Stimulated activated naive CD8-positive, alpha-beta T cell treated with anti-CD3 and anti-CD28 coated beads, Interleukin-15, Interleukin-2, amounts not matched to agents 100 ng/mL and 50 ng/mL, for 24 hours (primary cell): Measurements from ENCODE around the gene ASPG.

Experiments used
- H3K27ac Mint-ChIP-seq: one replicate; pipeline ENCODE4 v1.8.0; 2021; ENCODE audit warnings: mild to moderate bottlenecking, mixed read lengths
- H3K27me3 Mint-ChIP-seq: one replicate; pipeline ENCODE4 v1.8.0; 2021; ENCODE audit warnings: mixed read lengths
- H3K36me3 Mint-ChIP-seq: one replicate; pipeline ENCODE4 v1.8.0; 2021; ENCODE audit warnings: low read depth, mixed read lengths
- H3K4me1 Mint-ChIP-seq: one replicate; pipeline ENCODE4 v1.8.0; 2021; ENCODE audit warnings: low read depth, mixed read lengths
- H3K4me3 Mint-ChIP-seq: one replicate; pipeline ENCODE4 v1.8.0; 2021; ENCODE audit warnings: mild to moderate bottlenecking, mixed read lengths
- H3K9me3 Mint-ChIP-seq: one replicate; pipeline ENCODE4 v1.8.0; 2021; ENCODE audit warnings: mixed read lengths

ASPG gene

DNA sequence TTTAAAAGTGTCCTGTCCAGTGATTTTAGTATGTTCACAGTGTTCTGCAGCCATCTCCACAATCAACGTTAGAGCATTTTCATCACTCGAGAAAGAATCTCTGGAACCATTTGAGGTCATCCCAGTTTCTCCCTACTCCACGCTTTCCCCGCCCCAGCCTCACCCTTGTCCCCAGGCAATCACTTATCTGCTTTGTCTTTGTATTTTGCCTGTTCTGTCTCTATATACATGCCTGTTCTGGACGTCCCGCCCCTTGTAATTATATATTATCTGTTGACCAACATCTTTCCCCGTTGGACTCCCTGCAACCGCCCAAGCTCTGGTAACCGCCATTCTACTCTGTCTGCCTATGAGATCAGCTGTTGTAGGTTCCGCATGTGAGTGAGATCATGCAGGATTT, 21.5 kb upstream of the ASPG start:
- no peak overlapping the region for H3K27ac Mint-ChIP-seq
- no peaks in the 10 kb centered on the region for H3K4me1 Mint-ChIP-seq
- peaks cover 5% of the 10 kb centered on the region for H3K36me3 Mint-ChIP-seq
- no peak overlapping the region for H3K4me3 Mint-ChIP-seq
- peaks cover 6% of the 10 kb centered on the region for H3K9me3 Mint-ChIP-seq
- H3K27me3 Mint-ChIP-seq: peaks cover 34% of the 10 kb centered on the region

DNA sequence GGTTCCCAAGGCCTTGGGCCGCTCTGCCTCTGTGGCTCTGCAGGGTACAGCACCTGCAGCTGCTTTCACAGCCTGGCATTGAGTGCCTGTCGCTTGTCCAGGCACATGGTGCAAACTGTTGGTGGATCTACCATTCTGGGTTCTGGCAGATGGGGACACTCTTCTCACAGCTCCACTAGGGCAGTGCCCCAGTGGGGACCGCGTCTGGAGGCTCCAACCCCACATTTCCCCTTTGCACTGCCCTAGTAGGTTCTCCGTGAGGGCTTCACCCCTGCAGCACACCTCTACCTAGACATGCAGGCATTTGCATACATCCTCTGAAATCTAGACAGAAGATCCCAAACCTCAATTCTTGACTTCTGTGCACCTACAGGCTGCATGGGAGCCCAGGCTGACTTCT, 19.2 kb upstream of the ASPG start:
- Mint-ChIP-seq H3K27ac (no peak overlapping the region), H3K9me3 (peaks cover 6% of the 10 kb centered on the region), H3K4me1 (no peaks in the 10 kb centered on the region), H3K4me3 (no peak overlapping the region), H3K36me3 (peaks cover 5% of the 10 kb centered on the region), H3K27me3 (peaks cover 31% of the 10 kb centered on the region)

DNA sequence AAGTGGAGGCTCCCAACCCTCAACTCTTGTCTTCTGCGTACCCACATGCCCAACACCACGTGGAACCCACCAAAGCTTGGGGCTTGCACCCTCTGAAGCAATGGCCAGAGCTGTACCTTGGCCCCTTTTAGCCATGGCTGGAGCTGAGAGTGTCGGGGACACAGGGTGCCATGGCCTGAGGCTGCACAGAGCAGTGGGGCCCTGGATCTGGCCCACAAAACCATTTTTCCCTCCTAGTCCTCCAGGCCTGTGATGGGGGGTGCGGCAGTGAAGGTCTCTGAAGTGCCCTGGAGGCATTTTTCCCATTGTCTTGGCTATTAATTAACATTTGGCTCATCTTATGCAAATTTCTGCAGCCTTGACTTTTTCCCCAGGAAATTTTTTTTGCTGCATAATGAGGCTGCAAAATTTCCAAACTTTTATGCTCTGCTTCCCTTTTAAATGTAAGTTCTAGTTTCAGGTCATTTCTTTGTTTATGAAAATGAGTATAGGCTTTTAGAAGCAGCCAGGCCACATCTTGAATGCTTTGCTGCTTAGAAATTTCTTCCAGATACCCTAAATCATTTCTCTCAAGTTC, 18.7 kb upstream of the ASPG start:
- Mint-ChIP-seq H3K9me3 (peaks cover 6% of the 10 kb centered on the region), H3K27me3 (peaks cover 26% of the 10 kb centered on the region), H3K4me1 (no peaks in the 10 kb centered on the region), H3K36me3 (peaks cover 5% of the 10 kb centered on the region), H3K4me3 (no peak overlapping the region), H3K27ac (no peak overlapping the region)

DNA sequence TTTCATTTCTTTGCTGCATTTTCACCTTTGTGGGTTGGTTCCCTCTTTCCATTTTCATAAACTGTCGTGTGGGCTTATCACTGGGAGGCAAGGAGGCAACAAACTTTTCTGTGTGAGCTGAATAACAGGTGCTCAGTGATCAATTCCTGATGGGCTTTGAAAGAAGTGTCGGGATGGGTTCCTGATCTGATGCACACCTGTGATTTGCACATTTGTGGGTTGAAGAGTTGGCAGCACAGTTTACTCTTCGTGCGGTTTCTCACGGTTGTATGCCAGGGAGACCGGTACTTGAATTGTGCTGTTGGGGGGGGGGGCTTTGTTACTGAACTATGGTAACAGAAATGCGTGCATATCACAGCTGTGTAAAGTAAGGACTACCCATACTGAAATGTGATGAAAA, 16.0 kb upstream of the ASPG start:
- no peak overlapping the region for H3K27ac Mint-ChIP-seq
- peaks cover 12% of the 10 kb centered on the region for H3K27me3 Mint-ChIP-seq
- H3K4me3 Mint-ChIP-seq: no peak overlapping the region
- H3K4me1 Mint-ChIP-seq: no peaks in the 10 kb centered on the region
- H3K9me3 Mint-ChIP-seq: peaks cover 19% of the 10 kb centered on the region
- H3K36me3 Mint-ChIP-seq: peaks cover 5% of the 10 kb centered on the region

DNA sequence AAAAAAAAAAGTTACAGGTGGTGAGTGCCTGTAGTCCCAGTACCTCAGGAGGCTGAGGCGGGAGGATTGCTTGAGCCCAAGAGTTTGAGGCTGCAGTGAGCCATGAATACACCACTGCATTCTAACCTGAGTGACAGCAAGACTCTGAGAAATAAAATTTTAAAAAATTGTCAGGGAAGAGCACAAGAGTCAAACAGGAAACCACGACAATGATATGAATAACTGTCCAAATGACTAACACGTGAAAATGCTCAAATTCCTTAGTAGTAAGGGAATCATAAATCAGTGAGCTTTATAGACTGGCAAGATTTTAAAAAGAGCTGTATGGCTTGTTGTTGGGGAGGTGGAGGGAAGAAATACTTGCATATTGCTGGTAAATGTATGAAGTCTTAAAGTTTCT, 12.9 kb upstream of the ASPG start:
- peaks cover 18% of the 10 kb centered on the region for H3K27me3 Mint-ChIP-seq
- H3K4me1 Mint-ChIP-seq: peaks cover 4% of the 10 kb centered on the region
- peaks cover 13% of the 10 kb centered on the region for H3K9me3 Mint-ChIP-seq
- no peaks in the 10 kb centered on the region for H3K36me3 Mint-ChIP-seq
- H3K4me3 Mint-ChIP-seq: no peak overlapping the region
- H3K27ac Mint-ChIP-seq: no peak overlapping the region

DNA sequence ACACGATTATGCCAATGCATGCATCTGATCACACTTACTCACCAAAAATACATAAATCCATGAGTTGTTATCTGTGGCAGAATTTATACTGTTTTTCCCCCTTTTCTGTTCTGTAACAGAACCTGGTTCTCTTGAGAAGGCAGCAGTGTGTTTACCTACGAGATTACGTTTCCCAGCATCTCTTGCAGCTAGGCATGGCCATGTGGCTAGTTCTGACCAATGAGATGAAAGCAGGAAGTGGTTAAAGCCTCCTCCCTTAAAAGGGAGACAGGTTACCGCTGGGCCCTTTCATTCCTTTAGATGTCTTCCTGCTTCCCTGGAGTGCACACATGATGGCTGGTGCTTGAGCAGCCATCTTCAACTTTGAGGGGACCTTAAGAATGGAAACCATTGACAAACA, 11.7 kb upstream of the ASPG start:
- Mint-ChIP-seq H3K4me1 (peaks cover 13% of the 10 kb centered on the region), H3K36me3 (no peaks in the 10 kb centered on the region), H3K27me3 (peaks cover 18% of the 10 kb centered on the region), H3K4me3 (no peak overlapping the region), H3K9me3 (peaks cover 13% of the 10 kb centered on the region), H3K27ac (no peak overlapping the region)

DNA sequence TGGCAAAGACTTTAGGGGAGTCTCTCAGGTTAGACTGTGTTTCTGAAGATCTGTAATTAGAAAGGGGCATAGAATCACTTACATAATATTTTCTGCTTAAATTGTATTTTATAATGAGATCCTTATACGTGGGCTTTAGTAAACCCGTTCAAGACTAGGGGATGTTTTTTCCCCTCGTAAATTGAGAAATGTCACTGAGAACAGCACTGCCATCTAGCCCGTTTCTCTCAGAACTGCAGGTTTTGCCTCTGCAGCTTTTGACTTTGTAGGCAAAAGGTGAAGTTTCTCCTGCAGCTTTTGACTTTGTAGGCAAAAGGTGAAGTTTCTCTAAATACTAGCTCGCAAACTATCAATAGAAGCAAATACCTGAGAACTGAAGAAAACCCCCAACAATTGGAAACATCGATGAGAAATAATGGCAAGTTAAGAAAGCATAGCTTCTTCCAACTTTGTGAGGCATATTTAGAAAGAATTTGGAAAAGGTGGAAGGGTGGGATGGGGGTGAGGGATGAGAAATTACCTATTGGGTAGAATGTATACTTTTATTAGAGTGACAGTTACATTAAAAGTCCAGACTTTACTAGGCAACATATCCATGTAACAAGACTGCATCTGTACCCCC, 9.9 kb upstream of the ASPG start:
- Mint-ChIP-seq H3K9me3 (peaks cover 13% of the 10 kb centered on the region), H3K4me3 (no peak overlapping the region), H3K36me3 (no peaks in the 10 kb centered on the region), H3K4me1 (peaks cover 13% of the 10 kb centered on the region), H3K27ac (no peak overlapping the region), H3K27me3 (peaks cover 15% of the 10 kb centered on the region)

DNA sequence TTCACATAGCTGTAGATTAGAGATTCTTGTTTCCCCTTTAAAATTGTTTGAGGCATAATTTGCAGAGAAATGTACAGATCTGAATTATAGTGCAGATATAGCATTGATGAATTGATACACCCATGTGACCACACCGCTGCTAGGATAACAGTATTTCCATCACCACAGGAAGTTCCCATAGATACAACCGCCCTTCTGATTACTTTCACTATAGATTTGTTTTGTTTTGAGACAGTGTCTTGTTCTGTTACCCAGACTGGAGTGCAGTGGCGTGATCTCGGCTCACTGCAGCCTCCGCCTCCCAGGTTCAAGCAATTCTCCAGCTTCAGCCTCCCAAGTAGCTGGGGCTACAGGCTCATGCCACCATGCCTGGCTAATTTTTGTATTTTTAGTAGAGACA, 8.8 kb upstream of the ASPG start:
- no peak overlapping the region for H3K4me3 Mint-ChIP-seq
- H3K36me3 Mint-ChIP-seq: no peaks in the 10 kb centered on the region
- H3K27ac Mint-ChIP-seq: no peak overlapping the region
- peaks cover 15% of the 10 kb centered on the region for H3K27me3 Mint-ChIP-seq
- peaks cover 13% of the 10 kb centered on the region for H3K4me1 Mint-ChIP-seq
- peaks cover 13% of the 10 kb centered on the region for H3K9me3 Mint-ChIP-seq

DNA sequence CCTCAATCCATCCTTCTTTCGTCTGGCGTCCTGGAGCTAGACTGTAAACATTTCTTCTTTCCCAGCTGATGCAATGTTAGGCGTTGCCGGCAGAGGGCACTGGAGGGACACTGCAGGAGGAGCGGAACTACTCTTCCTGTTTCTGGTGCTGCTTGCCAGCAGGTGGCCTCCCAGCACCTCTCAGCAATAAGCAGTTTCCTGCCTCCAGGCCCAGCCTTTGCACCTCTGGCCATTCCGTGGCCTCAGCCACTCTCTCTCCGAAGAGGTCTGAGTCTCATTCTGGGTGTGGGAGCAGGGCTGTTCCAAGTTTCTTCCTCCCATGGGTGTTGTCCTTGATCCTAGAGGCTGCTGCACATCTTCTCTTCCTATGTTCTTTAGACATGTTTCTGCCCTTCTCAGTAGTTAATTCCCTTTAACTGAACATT, 7.5 kb upstream of the ASPG start:
- peaks cover 15% of the 10 kb centered on the region for H3K27me3 Mint-ChIP-seq
- peaks cover 13% of the 10 kb centered on the region for H3K4me1 Mint-ChIP-seq
- H3K4me3 Mint-ChIP-seq: no peak overlapping the region
- H3K36me3 Mint-ChIP-seq: no peaks in the 10 kb centered on the region
- H3K9me3 Mint-ChIP-seq: peaks cover 9% of the 10 kb centered on the region
- H3K27ac Mint-ChIP-seq: no peak overlapping the region

DNA sequence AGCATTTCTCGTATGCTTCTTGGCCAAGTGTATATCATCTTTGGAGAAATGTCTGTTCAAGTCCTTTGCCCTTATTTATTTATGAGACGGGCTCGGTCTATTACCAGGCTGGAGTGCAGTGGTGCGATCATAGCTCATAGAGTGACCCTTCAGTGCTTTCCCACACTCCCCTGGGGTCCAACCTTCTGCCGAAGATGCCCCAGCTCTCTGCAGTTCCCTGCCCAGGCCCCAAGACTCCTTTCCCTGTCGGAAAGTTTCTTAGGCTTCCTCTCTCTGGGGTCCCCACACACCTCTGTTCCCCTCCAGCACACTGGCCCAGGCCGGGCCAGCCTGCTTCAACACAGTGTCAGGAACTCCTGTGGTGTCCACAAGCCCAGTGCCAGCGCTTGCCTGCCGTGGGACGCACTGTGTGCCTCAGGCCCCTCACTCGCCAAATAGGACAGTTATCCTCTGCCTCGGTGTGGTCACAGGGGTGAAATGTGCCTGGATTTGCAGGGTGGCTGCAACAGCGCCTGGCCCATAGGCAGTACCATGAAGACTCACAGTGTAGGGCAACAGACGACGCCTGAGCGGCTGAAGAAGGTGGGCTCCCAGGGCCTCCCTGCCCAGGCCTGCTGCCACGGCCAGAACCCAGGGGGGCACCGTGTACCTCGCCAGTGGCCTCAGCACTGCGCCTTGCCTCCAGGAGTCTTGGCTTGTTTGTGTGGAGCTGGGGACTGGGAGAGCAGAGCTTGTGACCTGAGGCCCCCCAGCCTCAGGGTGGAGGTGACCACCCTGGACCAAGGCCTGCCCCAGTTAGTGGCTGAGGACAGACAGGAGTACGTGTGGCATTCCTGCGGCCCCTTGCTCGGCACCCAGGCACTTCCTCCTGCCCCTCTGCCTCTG, 4.9 kb upstream of the ASPG start:
- H3K4me3 Mint-ChIP-seq: no peak overlapping the region
- no peak overlapping the region for H3K27ac Mint-ChIP-seq
- peaks cover 17% of the 10 kb centered on the region for H3K4me1 Mint-ChIP-seq
- peaks cover 17% of the 10 kb centered on the region for H3K27me3 Mint-ChIP-seq
- no peaks in the 10 kb centered on the region for H3K36me3 Mint-ChIP-seq
- H3K9me3 Mint-ChIP-seq: no peaks in the 10 kb centered on the region

DNA sequence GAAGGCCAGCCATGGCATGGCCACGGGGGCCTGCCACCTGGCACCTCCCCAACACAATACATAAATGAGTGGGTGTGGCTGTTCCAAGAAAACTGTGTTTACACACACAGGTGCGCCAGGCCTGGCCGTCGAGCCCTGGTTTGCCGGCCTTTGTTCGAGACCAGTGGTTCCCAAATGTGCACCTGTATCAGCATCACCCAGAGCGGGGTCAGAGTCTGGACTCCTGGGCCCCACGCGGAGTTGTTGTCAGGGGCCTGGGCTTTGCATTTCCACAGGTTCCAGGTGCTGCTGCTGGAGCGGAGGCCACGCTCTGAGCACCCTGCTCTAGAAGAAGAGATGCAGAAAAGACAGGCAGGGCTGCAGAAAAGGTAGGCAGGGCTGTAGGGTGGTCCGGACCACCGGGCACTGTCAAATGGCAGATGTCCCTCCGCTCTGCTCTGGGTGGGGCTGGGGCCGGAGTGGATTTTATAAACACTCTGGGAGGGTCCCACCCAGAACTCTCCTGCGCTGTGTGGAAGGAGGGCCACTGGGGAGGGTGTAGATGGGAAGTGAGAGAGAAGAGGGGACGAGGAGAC, 4.2 kb upstream of the ASPG start:
- Mint-ChIP-seq H3K4me3 (no peak overlapping the region), H3K9me3 (no peaks in the 10 kb centered on the region), H3K36me3 (no peaks in the 10 kb centered on the region), H3K27me3 (peaks cover 11% of the 10 kb centered on the region), H3K27ac (no peak overlapping the region), H3K4me1 (peaks cover 18% of the 10 kb centered on the region)

DNA sequence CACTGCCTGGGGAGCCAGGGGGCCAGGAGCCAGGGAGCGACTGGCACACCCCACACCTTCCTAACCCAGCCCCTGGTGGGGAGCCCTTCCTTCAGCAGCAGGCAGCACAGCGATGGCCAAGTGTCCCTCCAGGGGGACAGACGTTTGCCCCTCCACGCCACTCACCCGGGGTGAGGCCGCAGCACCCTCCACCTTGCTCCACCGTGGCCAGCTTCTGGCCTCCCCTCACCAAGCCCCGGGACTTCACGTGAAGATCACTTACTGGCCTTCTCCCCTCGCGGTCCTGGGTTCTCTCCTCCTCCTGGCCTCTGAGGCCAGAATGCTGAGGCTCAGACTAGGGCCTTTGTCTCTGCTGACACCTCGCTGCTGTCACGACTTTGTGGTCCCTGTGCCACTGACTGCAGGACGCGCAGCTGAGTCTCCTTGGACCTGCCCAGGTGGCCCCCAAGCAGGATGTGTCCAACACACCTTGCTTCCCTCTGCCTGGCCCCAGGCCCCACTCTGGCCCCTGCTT, 3.5 kb upstream of the ASPG start:
- Mint-ChIP-seq H3K4me3 (no peak overlapping the region), H3K27me3 (peaks cover 6% of the 10 kb centered on the region), H3K36me3 (no peaks in the 10 kb centered on the region), H3K27ac (no peak overlapping the region), H3K9me3 (no peaks in the 10 kb centered on the region), H3K4me1 (peaks cover 15% of the 10 kb centered on the region)

DNA sequence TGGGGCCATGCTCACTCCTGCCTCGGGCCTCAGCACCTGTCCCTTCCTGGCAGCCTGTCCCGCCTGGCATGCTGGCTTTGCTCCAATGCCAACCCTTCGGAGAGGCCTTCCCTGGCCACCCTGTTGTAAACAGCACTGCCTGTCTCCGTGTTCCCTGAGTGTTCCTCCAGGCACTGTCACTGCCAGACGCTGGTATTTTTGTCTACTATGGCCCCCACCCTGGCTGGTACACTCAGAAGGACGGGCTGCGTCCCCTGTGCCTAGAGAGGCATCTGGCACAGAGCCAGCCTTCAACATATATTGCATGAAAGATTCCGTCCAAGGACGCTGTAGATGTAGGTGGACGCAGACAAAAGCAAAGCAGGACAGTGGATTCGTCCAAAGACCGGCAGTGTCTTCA, 2.7 kb upstream of the ASPG start:
- Mint-ChIP-seq H3K4me1 (peaks cover 14% of the 10 kb centered on the region), H3K9me3 (no peaks in the 10 kb centered on the region), H3K36me3 (no peaks in the 10 kb centered on the region), H3K4me3 (no peak overlapping the region), H3K27ac (no peak overlapping the region), H3K27me3 (peaks cover 6% of the 10 kb centered on the region)

DNA sequence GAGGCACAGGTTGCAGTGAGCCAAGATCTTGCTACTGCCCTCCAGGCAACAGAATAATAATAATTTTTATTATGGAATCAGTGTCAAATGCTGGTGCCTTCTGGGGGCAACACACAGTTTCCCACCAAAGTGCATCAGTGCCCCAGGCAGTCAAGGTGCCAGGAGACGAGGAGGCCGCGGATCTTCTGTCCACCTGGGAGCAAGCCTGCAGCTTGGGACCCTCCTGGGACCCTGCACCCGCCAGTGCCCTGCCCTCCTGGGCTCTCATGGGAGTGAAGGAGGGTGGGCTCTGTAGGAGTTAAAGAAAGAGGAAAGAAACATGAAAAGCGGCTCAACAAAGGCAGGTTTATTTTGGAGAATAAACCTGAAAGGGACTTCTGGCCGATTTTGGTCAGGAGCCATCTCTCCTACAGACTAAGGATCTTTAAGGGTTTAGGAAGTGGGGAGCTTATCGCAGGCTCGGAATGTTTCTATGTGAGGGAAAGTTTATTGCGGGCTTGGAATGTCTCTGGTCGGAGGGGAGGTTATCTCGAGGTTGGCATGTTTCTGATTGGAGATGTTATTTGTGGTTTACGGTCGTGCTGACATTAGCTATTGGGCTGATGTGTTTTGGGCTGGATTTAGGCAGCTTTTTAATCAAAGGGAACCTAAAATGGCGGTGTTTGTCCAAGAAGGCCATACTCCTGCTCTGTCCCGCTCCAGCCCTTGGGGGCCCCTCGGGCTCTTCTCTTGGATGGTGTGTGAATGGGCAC, 1.1 kb upstream of the ASPG start:
- no peaks in the 10 kb centered on the region for H3K36me3 Mint-ChIP-seq
- no peak overlapping the region for H3K27ac Mint-ChIP-seq
- no peak overlapping the region for H3K4me3 Mint-ChIP-seq
- H3K4me1 Mint-ChIP-seq: peaks cover 6% of the 10 kb centered on the region
- H3K9me3 Mint-ChIP-seq: no peaks in the 10 kb centered on the region
- H3K27me3 Mint-ChIP-seq: peaks cover 6% of the 10 kb centered on the region
